ENCODE results near the gene ARID3B.
"Not testable (repeated sequence)": the region's sequence is repeated elsewhere in the genome, so short reads cannot be mapped to it uniquely, and the experiment has no call there.

The ARID3B gene

GRCh38 chr15:74580538-74581350 is 39.7 kb downstream of the ARID3B start:
- Histone ChIP-seq H3K27ac (ENCODE audit: low read depth, low read length) (no peak overlapping the region), H3K27me3 (ENCODE audit: control insufficient read depth, insufficient read depth, low read length) (no peaks in the 10 kb centered on the region), H3K36me3 (ENCODE audit: control insufficient read depth, insufficient read depth, low read length) (peaks cover 2% of the 10 kb centered on the region), H3K9ac (ENCODE audit: low read length) (no peak overlapping the region), H3K4me1 (ENCODE audit: control insufficient read depth, insufficient read depth, low read length) (no peaks in the 10 kb centered on the region), H3K4me3 (ENCODE audit: low read length) (no peak overlapping the region)

- no peaks in the 10 kb centered on the region for H3K4me1 ChIP-seq (ENCODE audit: control insufficient read depth, insufficient read depth, low read length)
- no peak overlapping the region for H3K27ac ChIP-seq (ENCODE audit: low read depth, low read length)
- H3K4me3 ChIP-seq (ENCODE audit: low read length) = no peak overlapping the region
- H3K9ac ChIP-seq (ENCODE audit: low read length) = no peak overlapping the region
- H3K27me3 ChIP-seq (ENCODE audit: control insufficient read depth, insufficient read depth, low read length) = no peaks in the 10 kb centered on the region
- peaks cover 6% of the 10 kb centered on the region for H3K36me3 ChIP-seq (ENCODE audit: control insufficient read depth, insufficient read depth, low read length)
Measured at GRCh38 chr15:74584204-74584603, 43.2 kb downstream of the ARID3B start.

- H3K4me3 ChIP-seq (ENCODE audit: low read length) = no peak overlapping the region
- no peaks in the 10 kb centered on the region for H3K4me1 ChIP-seq (ENCODE audit: control insufficient read depth, insufficient read depth, low read length)
- H3K27me3 ChIP-seq (ENCODE audit: control insufficient read depth, insufficient read depth, low read length) = no peaks in the 10 kb centered on the region
- H3K27ac ChIP-seq (ENCODE audit: low read depth, low read length) = no peak overlapping the region
- H3K9ac ChIP-seq (ENCODE audit: low read length) = no peak overlapping the region
- H3K36me3 ChIP-seq (ENCODE audit: control insufficient read depth, insufficient read depth, low read length) = peaks cover 7% of the 10 kb centered on the region
Measured at GRCh38 chr15:74584779-74585178, 43.8 kb downstream of the ARID3B start.

GRCh38 chr15:74585191-74585590 is 44.2 kb downstream of the ARID3B start:
- Histone ChIP-seq H3K4me1 (ENCODE audit: control insufficient read depth, insufficient read depth, low read length) (no peaks in the 10 kb centered on the region), H3K27me3 (ENCODE audit: control insufficient read depth, insufficient read depth, low read length) (no peaks in the 10 kb centered on the region), H3K36me3 (ENCODE audit: control insufficient read depth, insufficient read depth, low read length) (peaks cover 11% of the 10 kb centered on the region), H3K9ac (ENCODE audit: low read length) (no peak overlapping the region), H3K4me3 (ENCODE audit: low read length) (no peak overlapping the region), H3K27ac (ENCODE audit: low read depth, low read length) (no peak overlapping the region)

GRCh38 chr15:74585857-74586256 is 44.8 kb downstream of the ARID3B start:
- H3K27me3 ChIP-seq (ENCODE audit: control insufficient read depth, insufficient read depth, low read length) = no peaks in the 10 kb centered on the region
- no peak overlapping the region for H3K27ac ChIP-seq (ENCODE audit: low read depth, low read length)
- H3K9ac ChIP-seq (ENCODE audit: low read length) = no peak overlapping the region
- H3K4me1 ChIP-seq (ENCODE audit: control insufficient read depth, insufficient read depth, low read length) = no peaks in the 10 kb centered on the region
- H3K36me3 ChIP-seq (ENCODE audit: control insufficient read depth, insufficient read depth, low read length) = peaks cover 15% of the 10 kb centered on the region
- H3K4me3 ChIP-seq (ENCODE audit: low read length) = no peak overlapping the region

GRCh38 chr15:74589826-74590225 is 48.8 kb downstream of the ARID3B start:
- peaks cover 37% of the 10 kb centered on the region for H3K36me3 ChIP-seq (ENCODE audit: control insufficient read depth, insufficient read depth, low read length)

GRCh38 chr15:74592222-74592621 is 51.2 kb downstream of the ARID3B start:
- H3K27ac ChIP-seq (ENCODE audit: low read depth, low read length) = no peak overlapping the region
- H3K9ac ChIP-seq (ENCODE audit: low read length) = no peak overlapping the region
- H3K27me3 ChIP-seq (ENCODE audit: control insufficient read depth, insufficient read depth, low read length) = no peaks in the 10 kb centered on the region
- H3K36me3 ChIP-seq (ENCODE audit: control insufficient read depth, insufficient read depth, low read length) = peaks cover 33% of the 10 kb centered on the region
- H3K4me3 ChIP-seq (ENCODE audit: low read length) = no peak overlapping the region
- H3K4me1 ChIP-seq (ENCODE audit: control insufficient read depth, insufficient read depth, low read length) = no peaks in the 10 kb centered on the region

More at GRCh38 chr15:74589826-74590225, 48.8 kb downstream of the ARID3B start:
- Histone ChIP-seq H3K27ac (ENCODE audit: low read depth, low read length) (no peak overlapping the region), H3K9ac (ENCODE audit: low read length) (no peak overlapping the region), H3K4me1 (ENCODE audit: control insufficient read depth, insufficient read depth, low read length) (no peaks in the 10 kb centered on the region), H3K4me3 (ENCODE audit: low read length) (no peak overlapping the region), H3K27me3 (ENCODE audit: control insufficient read depth, insufficient read depth, low read length) (no peaks in the 10 kb centered on the region)

GRCh38 chr15:74593122-74593521 is 52.1 kb downstream of the ARID3B start:
- H3K4me1 ChIP-seq (ENCODE audit: control insufficient read depth, insufficient read depth, low read length) = peaks cover 3% of the 10 kb centered on the region
- H3K4me3 ChIP-seq (ENCODE audit: low read length) = no peak overlapping the region
- H3K27me3 ChIP-seq (ENCODE audit: control insufficient read depth, insufficient read depth, low read length) = no peaks in the 10 kb centered on the region
- H3K27ac ChIP-seq (ENCODE audit: low read depth, low read length) = no peak overlapping the region
- H3K9ac ChIP-seq (ENCODE audit: low read length) = no peak overlapping the region
- peaks cover 30% of the 10 kb centered on the region for H3K36me3 ChIP-seq (ENCODE audit: control insufficient read depth, insufficient read depth, low read length)

GRCh38 chr15:74594455-74594854 is 53.4 kb downstream of the ARID3B start:
- H3K4me1 ChIP-seq (ENCODE audit: control insufficient read depth, insufficient read depth, low read length) = peaks cover 6% of the 10 kb centered on the region
- H3K27ac ChIP-seq (ENCODE audit: low read depth, low read length) = no peak overlapping the region
- H3K4me3 ChIP-seq (ENCODE audit: low read length) = no peak overlapping the region
- H3K36me3 ChIP-seq (ENCODE audit: control insufficient read depth, insufficient read depth, low read length) = peaks cover 30% of the 10 kb centered on the region
- H3K9ac ChIP-seq (ENCODE audit: low read length) = no peak overlapping the region
- no peaks in the 10 kb centered on the region for H3K27me3 ChIP-seq (ENCODE audit: control insufficient read depth, insufficient read depth, low read length)

- Histone ChIP-seq H3K27ac (ENCODE audit: low read depth, low read length) (no peak overlapping the region), H3K9ac (ENCODE audit: low read length) (no peak overlapping the region), H3K36me3 (ENCODE audit: control insufficient read depth, insufficient read depth, low read length) (peaks cover 25% of the 10 kb centered on the region), H3K27me3 (ENCODE audit: control insufficient read depth, insufficient read depth, low read length) (no peaks in the 10 kb centered on the region), H3K4me3 (ENCODE audit: low read length) (no peak overlapping the region), H3K4me1 (ENCODE audit: control insufficient read depth, insufficient read depth, low read length) (peaks cover 11% of the 10 kb centered on the region)
Measured at GRCh38 chr15:74595271-74595670, 54.3 kb downstream of the ARID3B start.

GRCh38 chr15:74596736-74597135 is 55.7 kb downstream of the ARID3B start:
- H3K36me3 ChIP-seq (ENCODE audit: control insufficient read depth, insufficient read depth, low read length) = peaks cover 20% of the 10 kb centered on the region
- H3K4me3 ChIP-seq (ENCODE audit: low read length) = not testable (repeated sequence)
- peaks cover 11% of the 10 kb centered on the region for H3K4me1 ChIP-seq (ENCODE audit: control insufficient read depth, insufficient read depth, low read length)

GRCh38 chr15:74597146-74597705 is 56.2 kb downstream of the ARID3B start:
- not testable (repeated sequence) for H3K27ac ChIP-seq (ENCODE audit: low read depth, low read length); H3K4me3 ChIP-seq (ENCODE audit: low read length); H3K9ac ChIP-seq (ENCODE audit: low read length); H3K27me3 ChIP-seq (ENCODE audit: control insufficient read depth, insufficient read depth, low read length)
- Histone ChIP-seq H3K4me1 (ENCODE audit: control insufficient read depth, insufficient read depth, low read length) (peaks cover 11% of the 10 kb centered on the region), H3K36me3 (ENCODE audit: control insufficient read depth, insufficient read depth, low read length) (peaks cover 17% of the 10 kb centered on the region)

More at GRCh38 chr15:74596736-74597135, 55.7 kb downstream of the ARID3B start:
- H3K9ac ChIP-seq (ENCODE audit: low read length); H3K27ac ChIP-seq (ENCODE audit: low read depth, low read length); H3K27me3 ChIP-seq (ENCODE audit: control insufficient read depth, insufficient read depth, low read length): not testable (repeated sequence)

Measured in rectal smooth muscle tissue (tissue), 1 donor.